Endothelial cell of umbilical vein (primary cell): ENCODE measurements around the gene PCDHB16. TPM values are rescaled to one million over a fixed set of nuclear protein-coding genes. Genes with fewer than 3 reads are reported as not detected.

Experiments
- BruUV-seq: library from RNA; stranded (reverse); fragments of 400-500 nt; replicated peaks from 2 replicates; lab custom pipeline; 2021; lab: Mats Ljungman, UMichigan
- CTCF ChIA-PET: fragments of 300-600, 350-600 bp; sonication (Branson Sonifier 250); formaldehyde crosslinking; loops from one replicate; lab custom pipeline; 2021; ENCODE audit warnings: antibody characterized with exemption, inconsistent platforms; lab: Charles Lee
- POLR2A ChIA-PET: fragments of 300-600, 350-600 bp; sonication (Branson Sonifier 250); formaldehyde crosslinking; loops from one replicate; lab custom pipeline; 2021; ENCODE audit warnings: antibody characterized with exemption, inconsistent platforms; lab: Charles Lee
- DNase-seq: peaks from one replicate; pipeline ENCODE4 v3.0.0-alpha.2; 2011; ENCODE audit warnings: low read depth, low spot score
- FAIRE-seq: peaks from 2 replicates; lab custom pipeline; 2011; peaks lifted over from hg19 to GRCh38; lab: Jason Lieb, UNC
- H2AFZ ChIP-seq: 2 replicates; pipeline ENCODE4 v1.6.0; 2012; ENCODE audit warnings: low read depth, low read length, control low read depth, inconsistent platforms
- H3K27ac ChIP-seq: 2 replicates; pipeline ENCODE4 v1.5.1; 2011; ENCODE audit warnings: low read depth, mild to moderate bottlenecking, control low read depth, low read length, moderate library complexity; ENCODE audit not compliant: insufficient read depth
- H3K27me3 ChIP-seq, 2 experiments: 2 replicates each; pipeline versions ENCODE4 v1.6.0 to v1.6.1; 2011; ENCODE audit warnings: low read length in 2 of 2, mixed read lengths in 1 of 2; ENCODE audit not compliant: control insufficient read depth in 2 of 2, insufficient read depth in 2 of 2
- H3K36me3 ChIP-seq, 2 experiments: 2 replicates in 1 of 2; 3 replicates in 1 of 2; pipeline ENCODE4 v1.5.1; 2011; ENCODE audit warnings: low read length in 2 of 2, mild to moderate bottlenecking in 1 of 2, moderate library complexity in 1 of 2; ENCODE audit not compliant: control insufficient read depth in 2 of 2, insufficient read depth in 2 of 2; ENCODE audit errors: extremely low read depth in 1 of 2
- H3K4me1 ChIP-seq: 3 replicates; pipeline ENCODE4 v1.5.1; 2011; ENCODE audit warnings: mild to moderate bottlenecking, low read length; ENCODE audit not compliant: control insufficient read depth, insufficient read depth; ENCODE audit errors: extremely low read depth
- H3K4me2 ChIP-seq: 2 replicates; pipeline ENCODE4 v1.6.1; 2011; ENCODE audit warnings: low read length, control low read depth, mixed read lengths; ENCODE audit not compliant: insufficient read depth
- H3K4me3 ChIP-seq, 3 experiments: fragments of 200-600 bp in 1 of 3; sonication (generic), shearing (Covaris generic) in 1 of 3; replicated peaks in 1 of 3; 2 replicates each; pipeline ENCODE4 v1.5.1; 2011 to 2016; ENCODE audit warnings: control low read depth in 3 of 3, low read length in 3 of 3, mild to moderate bottlenecking in 2 of 3, inconsistent platforms in 1 of 3, low read depth in 1 of 3, moderate library complexity in 1 of 3; ENCODE audit not compliant: insufficient read depth in 1 of 3
- H3K79me2 ChIP-seq: 2 replicates; pipeline ENCODE4 v1.6.0; 2012; ENCODE audit warnings: low read length, inconsistent platforms; ENCODE audit not compliant: control insufficient read depth, insufficient read depth
- H3K9ac ChIP-seq: replicated peaks from 2 replicates; pipeline ENCODE3; 2011; ENCODE audit warnings: low read length, control low read depth; ENCODE audit not compliant: insufficient read depth; ENCODE audit errors: extremely low read depth
- H3K9me1 ChIP-seq: replicated peaks from 3 replicates; pipeline ENCODE4 v1.6.0; 2011; ENCODE audit warnings: mild to moderate bottlenecking, low read length; ENCODE audit not compliant: control insufficient read depth, insufficient read depth; ENCODE audit errors: extremely low read depth
- H3K9me3 ChIP-seq: replicated peaks from 2 replicates; pipeline ENCODE4 v1.5.1; 2012; ENCODE audit warnings: low read length, inconsistent platforms; ENCODE audit not compliant: control insufficient read depth, insufficient read depth
- H4K20me1 ChIP-seq: replicated peaks from 2 replicates; pipeline ENCODE3; 2011; ENCODE audit warnings: mild to moderate bottlenecking, low read length; ENCODE audit not compliant: control insufficient read depth, insufficient read depth; ENCODE audit errors: extremely low read depth
- CTCF ChIP-seq, 2 donors: IDR thresholded peaks; 1 replicate in 1 of 2; 2 replicates in 1 of 2; pipeline ENCODE4 v1.5.1; 2011; ENCODE audit warnings: low read length in 2 of 2, mild to moderate bottlenecking in 2 of 2, moderate library complexity in 2 of 2, control low read depth in 1 of 2, inconsistent platforms in 1 of 2, low read depth in 1 of 2; ENCODE audit not compliant: insufficient read depth in 1 of 2; ENCODE audit errors: extremely low read depth in 1 of 2
- EZH2 ChIP-seq: IDR thresholded peaks from 2 replicates; pipeline ENCODE4 v1.6.1; 2012; ENCODE audit warnings: borderline replicate concordance, low read depth, mild to moderate bottlenecking, moderate library complexity, low read length, inconsistent platforms; ENCODE audit not compliant: severe bottlenecking
- FOS ChIP-seq: IDR thresholded peaks from 2 replicates; pipeline ENCODE4 v1.6.1; 2011; ENCODE audit warnings: mild to moderate bottlenecking, low read length, moderate library complexity, borderline replicate concordance; ENCODE audit not compliant: insufficient read depth
- GATA2 ChIP-seq: IDR thresholded peaks from 2 replicates; pipeline ENCODE4 v1.7.0; 2011; ENCODE audit warnings: low read depth, mild to moderate bottlenecking, moderate library complexity, mixed read lengths, low read length; ENCODE audit not compliant: insufficient read length, insufficient read depth
- JUN ChIP-seq: IDR thresholded peaks from 2 replicates; pipeline ENCODE4 v1.6.1; 2011; ENCODE audit warnings: borderline replicate concordance, low read depth; ENCODE audit not compliant: insufficient read length, insufficient read depth
- MAX ChIP-seq: IDR thresholded peaks from 2 replicates; pipeline ENCODE4 v1.6.1; 2011; ENCODE audit not compliant: insufficient read depth, insufficient read length
- MYC ChIP-seq: IDR thresholded peaks from one replicate; pipeline ENCODE4 v1.6.1; 2011; ENCODE audit warnings: mild to moderate bottlenecking, low read depth, low read length
- POLR2A ChIP-seq: IDR thresholded peaks from 2 replicates; pipeline ENCODE4 v1.6.1; 2012; ENCODE audit warnings: low read depth, mild to moderate bottlenecking, control low read depth, low read length
- POLR2AphosphoS5 ChIP-seq: IDR thresholded peaks from 2 replicates; pipeline ENCODE4 v1.6.1; 2012; ENCODE audit warnings: low read depth, mild to moderate bottlenecking, control low read depth, low read length, moderate library complexity; ENCODE audit not compliant: insufficient read depth
- dilution Hi-C: fragments of 300-500 bp; cut with MboI; formaldehyde crosslinking; loops from one replicate; pipeline ENCODE4 v1.15.0; 2019; ENCODE audit warnings: low sequenced_read_pairs; ENCODE audit not compliant: extremely low pct_ligation_motif_present
- intact Hi-C: fragments of 100-400 bp; cut with micrococcal nuclease; formaldehyde crosslinking; loops from one replicate; pipeline ENCODE4 v1.10.0; 2022
- polyA plus RNA-seq, 4 experiments: library from polyadenylated mRNA; depleted of rRNA in 3 of 4; stranded (reverse) in 3 of 4; unstranded in 1 of 4; fragments of >200 nt; gene quantifications; 2 replicates each; pipeline versions ENCODE4 v1.2.1 to v1.2.3, GENCODE V29; 2011 to 2012; ENCODE audit warnings: missing spikeins in 1 of 4
- total RNA-seq: library from RNA; stranded (reverse); gene quantifications from 2 replicates; pipeline ENCODE4 v1.2.3, GENCODE V29; 2021

Gene PCDHB16
- total and polyA plus RNA-seq, 2 donors (not counting 3 experiments of a cell fraction or from before 2014, with no cell fraction given), result 0.18 to 0.22 TPM

- Histone ChIP-seq H4K20me1 (no peaks in the 10 kb centered on the region), H3K27ac (no peak overlapping the region), H3K4me2 (no peak overlapping the region), H2AFZ (no peak overlapping the region), H3K79me2 (no peaks in the 10 kb centered on the region), H3K36me3 (no peaks in the 10 kb centered on the region), H3K9ac (no peak overlapping the region), H3K27me3 (peaks cover 0 to 5% of the 10 kb centered on the region in 2 experiments), H3K9me1 (no peaks in the 10 kb centered on the region), H3K9me3 (no peaks in the 10 kb centered on the region), H3K4me1 (no peaks in the 10 kb centered on the region), H3K4me3 (no peak overlapping the region)
- no TSS peak for BruUV-seq
- dilution Hi-C loops (no loop called here), intact Hi-C loops (no loop called here)
- no peak for TF ChIP-seq JUN
- no peak for TF ChIP-seq MYC
- no peak for TF ChIP-seq MAX
- TF ChIP-seq EZH2, result no peak
- TF ChIP-seq GATA2, result no peak
- TF ChIP-seq POLR2AphosphoS5, result no peak
- no peak for TF ChIP-seq CTCF (IDR thresholded peaks at IDR 0.05; ENCODE audit: extremely low read depth in 1 of 2, insufficient read depth in 1 of 2, low read depth in 1 of 2, low read length in 2 of 2)
- TF ChIP-seq FOS, result no peak
- TF ChIP-seq POLR2A, result no peak
- FAIRE-seq (no peak), DNase-seq (peak; percentile 20)
- ChIA-PET POLR2A (no interaction called here), CTCF (interaction anchor here (0.6 to 1.6 kb wide), 9 partner anchors 10 to 334 kb away, joined by 3 to 14 read pairs (median 5); partner anchors contain the start of genes PCDHB14, PCDHB15, PCDHGA11 and PCDHGA12)
Observed at GRCh38 chr5:141234109-141234667, 52.0 kb downstream of the PCDHB16 start.

Other genes with a start within 250 kb of the PCDHB16 start
Only the 30 nearest of the 37 such genes appear.
- not detected in 2 replicates for gene PCDHB1, start 131.0 kb upstream of the PCDHB16 start, total RNA-seq
- gene PCDHB1, start 131.0 kb upstream of the PCDHB16 start, polyA plus RNA-seq, result not detected in 2 replicates
- gene PCDHB2, start 87.8 kb upstream of the PCDHB16 start, total RNA-seq, result 0.23 and 0.58 TPM in 2 replicates
- gene PCDHB2, start 87.8 kb upstream of the PCDHB16 start, polyA plus RNA-seq, result 0.40 and 0.57 TPM in 2 replicates
- not detected in 2 replicates for gene PCDHB3, start 81.9 kb upstream of the PCDHB16 start, total RNA-seq
- gene PCDHB3, start 81.9 kb upstream of the PCDHB16 start, polyA plus RNA-seq, result 0.11 and 0.22 TPM in 2 replicates
- gene PCDHB4, start 60.6 kb upstream of the PCDHB16 start, total RNA-seq, result 0.21 TPM in 1 of 2 replicates, not detected in the other
- gene PCDHB4, start 60.6 kb upstream of the PCDHB16 start, polyA plus RNA-seq, result 0.10 and 0.11 TPM in 2 replicates
- 0.27 and 0.28 TPM in 2 replicates for gene PCDHB5, start 47.2 kb upstream of the PCDHB16 start, total RNA-seq
- 0.49 and 0.80 TPM in 2 replicates for gene PCDHB5, start 47.2 kb upstream of the PCDHB16 start, polyA plus RNA-seq
- gene PCDHB6, start 32.3 kb upstream of the PCDHB16 start, total RNA-seq, result not detected in 2 replicates
- 0.03 and 0.04 TPM in 2 replicates for gene PCDHB6, start 32.3 kb upstream of the PCDHB16 start, polyA plus RNA-seq
- gene PCDHB7, start 9.7 kb upstream of the PCDHB16 start, total RNA-seq, result 0.27 and 0.48 TPM in 2 replicates
- gene PCDHB7, start 9.7 kb upstream of the PCDHB16 start, polyA plus RNA-seq, result 0.54 and 0.57 TPM in 2 replicates
- gene PCDHB8, start 4.6 kb upstream of the PCDHB16 start, total RNA-seq, result 0.53 TPM in 1 of 2 replicates, not detected in the other
- 0.11 and 0.25 TPM in 2 replicates for gene PCDHB8, start 4.6 kb upstream of the PCDHB16 start, polyA plus RNA-seq
- 0.16 and 0.20 TPM in 2 replicates for gene PCDHB9, start 4.8 kb downstream of the PCDHB16 start, total RNA-seq
- gene PCDHB9, start 4.8 kb downstream of the PCDHB16 start, polyA plus RNA-seq, result 0.14 and 0.29 TPM in 2 replicates
- 0.62 and 0.81 TPM in 2 replicates for gene PCDHB10, start 10.0 kb downstream of the PCDHB16 start, total RNA-seq
- gene PCDHB10, start 10.0 kb downstream of the PCDHB16 start, polyA plus RNA-seq, result 0.51 and 0.68 TPM in 2 replicates
- 0.16 and 0.18 TPM in 2 replicates for gene PCDHB11, start 17.2 kb downstream of the PCDHB16 start, total RNA-seq
- gene PCDHB11, start 17.2 kb downstream of the PCDHB16 start, polyA plus RNA-seq, result 0.11 and 0.13 TPM in 2 replicates
- gene PCDHB12, start 26.3 kb downstream of the PCDHB16 start, total RNA-seq, result 0.18 and 0.20 TPM in 2 replicates
- gene PCDHB12, start 26.3 kb downstream of the PCDHB16 start, polyA plus RNA-seq, result 0.36 and 0.41 TPM in 2 replicates
- gene PCDHB13, start 31.5 kb downstream of the PCDHB16 start, total RNA-seq, result 0.65 and 0.77 TPM in 2 replicates
- gene PCDHB13, start 31.5 kb downstream of the PCDHB16 start, polyA plus RNA-seq, result 0.57 and 0.64 TPM in 2 replicates
- gene PCDHB14, start 41.0 kb downstream of the PCDHB16 start, total RNA-seq, result 0.55 and 1.0 TPM in 2 replicates
- 0.72 and 0.73 TPM in 2 replicates for gene PCDHB14, start 41.0 kb downstream of the PCDHB16 start, polyA plus RNA-seq
- 0.55 and 0.69 TPM in 2 replicates for gene PCDHB15, start 63.0 kb downstream of the PCDHB16 start, total RNA-seq
- 0.51 and 0.55 TPM in 2 replicates for gene PCDHB15, start 63.0 kb downstream of the PCDHB16 start, polyA plus RNA-seq
- gene SLC25A2, start 121.7 kb downstream of the PCDHB16 start, total RNA-seq, result 0.39 and 0.46 TPM in 2 replicates
- gene SLC25A2, start 121.7 kb downstream of the PCDHB16 start, polyA plus RNA-seq, result not detected in 2 replicates
- gene TAF7, start 138.4 kb downstream of the PCDHB16 start, total RNA-seq, result 55.0 and 62.0 TPM in 2 replicates
- 14.2 and 21.8 TPM in 2 replicates for gene TAF7, start 138.4 kb downstream of the PCDHB16 start, polyA plus RNA-seq
- 0.22 and 0.30 TPM in 2 replicates for gene PCDHGA1, start 148.1 kb downstream of the PCDHB16 start, total RNA-seq
- gene PCDHGA1, start 148.1 kb downstream of the PCDHB16 start, polyA plus RNA-seq, result 0.44 and 0.45 TPM in 2 replicates
- gene PCDHGA2, start 156.4 kb downstream of the PCDHB16 start, total RNA-seq, result 0.58 and 1.2 TPM in 2 replicates
- gene PCDHGA2, start 156.4 kb downstream of the PCDHB16 start, polyA plus RNA-seq, result 1.9 and 2.0 TPM in 2 replicates
- gene PCDHGA3, start 161.4 kb downstream of the PCDHB16 start, total RNA-seq, result 1.1 and 1.2 TPM in 2 replicates
- 0.88 and 1.2 TPM in 2 replicates for gene PCDHGA3, start 161.4 kb downstream of the PCDHB16 start, polyA plus RNA-seq
- 0.58 and 0.62 TPM in 2 replicates for gene PCDHGB1, start 167.7 kb downstream of the PCDHB16 start, total RNA-seq
- gene PCDHGB1, start 167.7 kb downstream of the PCDHB16 start, polyA plus RNA-seq, result 0.39 and 0.48 TPM in 2 replicates
- gene PCDHGA4, start 172.6 kb downstream of the PCDHB16 start, total RNA-seq, result 3.0 TPM in 2 replicates
- gene PCDHGA4, start 172.6 kb downstream of the PCDHB16 start, polyA plus RNA-seq, result 2.4 and 2.6 TPM in 2 replicates
- gene PCDHGB2, start 177.6 kb downstream of the PCDHB16 start, total RNA-seq, result 1.9 and 2.9 TPM in 2 replicates
- gene PCDHGB2, start 177.6 kb downstream of the PCDHB16 start, polyA plus RNA-seq, result 1.1 TPM in 2 replicates
- gene PCDHGA5, start 181.8 kb downstream of the PCDHB16 start, total RNA-seq, result 0.78 and 0.93 TPM in 2 replicates
- 0.36 and 0.51 TPM in 2 replicates for gene PCDHGA5, start 181.8 kb downstream of the PCDHB16 start, polyA plus RNA-seq
- gene PCDHGB3, start 187.9 kb downstream of the PCDHB16 start, total RNA-seq, result 1.7 and 2.0 TPM in 2 replicates
- gene PCDHGB3, start 187.9 kb downstream of the PCDHB16 start, polyA plus RNA-seq, result 1.4 and 1.8 TPM in 2 replicates
- gene PCDHGA6, start 191.5 kb downstream of the PCDHB16 start, total RNA-seq, result 2.7 and 2.9 TPM in 2 replicates
- gene PCDHGA6, start 191.5 kb downstream of the PCDHB16 start, polyA plus RNA-seq, result 2.6 and 2.7 TPM in 2 replicates
- 1.5 and 1.8 TPM in 2 replicates for gene PCDHGA7, start 200.4 kb downstream of the PCDHB16 start, total RNA-seq
- 0.68 and 0.84 TPM in 2 replicates for gene PCDHGA7, start 200.4 kb downstream of the PCDHB16 start, polyA plus RNA-seq
- 4.4 and 6.5 TPM in 2 replicates for gene PCDHGB4, start 205.3 kb downstream of the PCDHB16 start, total RNA-seq
- gene PCDHGB4, start 205.3 kb downstream of the PCDHB16 start, polyA plus RNA-seq, result 6.9 and 8.1 TPM in 2 replicates
- 0.53 and 0.95 TPM in 2 replicates for gene PCDHGA8, start 210.2 kb downstream of the PCDHB16 start, total RNA-seq
- gene PCDHGA8, start 210.2 kb downstream of the PCDHB16 start, polyA plus RNA-seq, result 0.43 and 0.44 TPM in 2 replicates
- gene PCDHGB5, start 215.6 kb downstream of the PCDHB16 start, total RNA-seq, result 11.4 and 14.4 TPM in 2 replicates
- gene PCDHGB5, start 215.6 kb downstream of the PCDHB16 start, polyA plus RNA-seq, result 7.9 and 10.1 TPM in 2 replicates